Type B pancreatic cell (in vitro differentiated cells): ENCODE measurements around the gene NXN. TPM values are rescaled to one million over a fixed set of nuclear protein-coding genes. Genes with fewer than 3 reads are reported as not detected.
"Not testable (repeated sequence)": the region's sequence is repeated elsewhere in the genome, so short reads cannot be mapped to it uniquely, and the experiment has no call there.

Experiments used
- DNase-seq: peaks from one replicate; pipeline ENCODE4 v3.0.0; 2021; ENCODE audit warnings: mixed read lengths; ENCODE audit not compliant: unreplicated experiment; ENCODE audit errors: extremely low spot score
- H3K27ac Mint-ChIP-seq: 2 replicates; pipeline ENCODE4 v1.8.0; 2021; ENCODE audit warnings: mild to moderate bottlenecking, mixed read lengths
- H3K27me3 Mint-ChIP-seq: 2 replicates; pipeline ENCODE4 v1.8.0; 2021; ENCODE audit warnings: mixed read lengths
- H3K36me3 Mint-ChIP-seq: 2 replicates; pipeline ENCODE4 v1.8.0; 2021; ENCODE audit warnings: mixed read lengths
- H3K4me1 Mint-ChIP-seq: one replicate; pipeline ENCODE4 v1.8.0; 2021; ENCODE audit warnings: mixed read lengths; ENCODE audit not compliant: unreplicated experiment
- H3K4me3 Mint-ChIP-seq: 2 replicates; pipeline ENCODE4 v1.8.0; 2021; ENCODE audit warnings: mild to moderate bottlenecking, mixed read lengths
- H3K9me3 Mint-ChIP-seq: 2 replicates; pipeline ENCODE4 v1.8.0; 2021; ENCODE audit warnings: mixed read lengths
- CTCF ChIP-seq: fragments of 200-600 bp; sonication (generic); conservative IDR thresholded peaks from 2 replicates; pipeline ENCODE4 v1.5.0; 2021; ENCODE audit warnings: antibody characterized with exemption, mild to moderate bottlenecking
- total RNA-seq: library from RNA; stranded (reverse); gene quantifications from 2 replicates; pipeline ENCODE4 v1.2.1, GENCODE V29; 2021; ENCODE audit warnings: low replicate concordance

Gene NXN
- total RNA-seq, 1 donor from 2014 or later = 68.0 TPM

GRCh38 chr17:811051-811784 lies 168.4 kb downstream of the NXN start:
- no peak for TF ChIP-seq CTCF
- Mint-ChIP-seq H3K9me3 (no peaks in the 10 kb centered on the region), H3K4me1 (no peaks in the 10 kb centered on the region), H3K27me3 (no peaks in the 10 kb centered on the region), H3K27ac (no peak overlapping the region), H3K4me3 (no peak overlapping the region), H3K36me3 (peaks cover 15% of the 10 kb centered on the region)
- DNase-seq = no peak

GRCh38 chr17:807523-808294 lies 171.9 kb downstream of the NXN start:
- Mint-ChIP-seq H3K4me3 (no peak overlapping the region), H3K36me3 (peaks cover 14% of the 10 kb centered on the region), H3K9me3 (no peaks in the 10 kb centered on the region), H3K27ac (no peak overlapping the region), H3K27me3 (no peaks in the 10 kb centered on the region), H3K4me1 (no peaks in the 10 kb centered on the region)
- no peak for TF ChIP-seq CTCF
- DNase-seq = no peak

GRCh38 chr17:806781-807522 lies 172.6 kb downstream of the NXN start:
- Mint-ChIP-seq H3K36me3 (peaks cover 10% of the 10 kb centered on the region), H3K4me1 (no peaks in the 10 kb centered on the region), H3K27ac (no peak overlapping the region), H3K27me3 (no peaks in the 10 kb centered on the region), H3K9me3 (no peaks in the 10 kb centered on the region), H3K4me3 (no peak overlapping the region)
- no peak for TF ChIP-seq CTCF
- no peak for DNase-seq

- no peaks in the 10 kb centered on the region for H3K9me3 Mint-ChIP-seq
- H3K4me3 Mint-ChIP-seq = no peak overlapping the region
- DNase-seq = no peak
- no peaks in the 10 kb centered on the region for H3K4me1 Mint-ChIP-seq
- no peak overlapping the region for H3K27ac Mint-ChIP-seq
- peaks cover 10% of the 10 kb centered on the region for H3K36me3 Mint-ChIP-seq
- no peak for TF ChIP-seq CTCF
- H3K27me3 Mint-ChIP-seq = no peaks in the 10 kb centered on the region
Measured at GRCh38 chr17:806346-806745, 173.2 kb downstream of the NXN start.

GRCh38 chr17:805886-806285 lies 173.7 kb downstream of the NXN start:
- not testable (repeated sequence) for H3K27me3 Mint-ChIP-seq, H3K4me1 Mint-ChIP-seq, H3K9me3 Mint-ChIP-seq, H3K4me3 Mint-ChIP-seq, DNase-seq, H3K27ac Mint-ChIP-seq, H3K36me3 Mint-ChIP-seq
